Frontal cortex (tissue), 4 donors: Measurements from ENCODE around the gene RNF214. TPM values are rescaled to one million over a fixed set of nuclear protein-coding genes. Genes with fewer than 3 reads are reported as not detected.
"Not testable (repeated sequence)": the region's sequence is repeated elsewhere in the genome, so short reads cannot be mapped to it uniquely, and the experiment has no call there.

Experiments
- DNase-seq, 2 donors: peaks; one replicate each; pipeline ENCODE4 v3.0.0; 2012; ENCODE audit warnings: low spot score in 2 of 2
- FAIRE-seq: peaks from 2 replicates; lab custom pipeline; 2012; peaks lifted over from hg19 to GRCh38; lab: Jason Lieb, UNC
- total RNA-seq: library from RNA; depleted of rRNA; stranded (reverse); fragments of >200 nt; gene quantifications from one replicate; pipeline ENCODE4 v1.2.3, GENCODE V29; 2014
- donor health status: control.
- donor health status: control.
- donor health status: control.

Gene RNF214
- total RNA-seq, result 15.1 TPM

DNA sequence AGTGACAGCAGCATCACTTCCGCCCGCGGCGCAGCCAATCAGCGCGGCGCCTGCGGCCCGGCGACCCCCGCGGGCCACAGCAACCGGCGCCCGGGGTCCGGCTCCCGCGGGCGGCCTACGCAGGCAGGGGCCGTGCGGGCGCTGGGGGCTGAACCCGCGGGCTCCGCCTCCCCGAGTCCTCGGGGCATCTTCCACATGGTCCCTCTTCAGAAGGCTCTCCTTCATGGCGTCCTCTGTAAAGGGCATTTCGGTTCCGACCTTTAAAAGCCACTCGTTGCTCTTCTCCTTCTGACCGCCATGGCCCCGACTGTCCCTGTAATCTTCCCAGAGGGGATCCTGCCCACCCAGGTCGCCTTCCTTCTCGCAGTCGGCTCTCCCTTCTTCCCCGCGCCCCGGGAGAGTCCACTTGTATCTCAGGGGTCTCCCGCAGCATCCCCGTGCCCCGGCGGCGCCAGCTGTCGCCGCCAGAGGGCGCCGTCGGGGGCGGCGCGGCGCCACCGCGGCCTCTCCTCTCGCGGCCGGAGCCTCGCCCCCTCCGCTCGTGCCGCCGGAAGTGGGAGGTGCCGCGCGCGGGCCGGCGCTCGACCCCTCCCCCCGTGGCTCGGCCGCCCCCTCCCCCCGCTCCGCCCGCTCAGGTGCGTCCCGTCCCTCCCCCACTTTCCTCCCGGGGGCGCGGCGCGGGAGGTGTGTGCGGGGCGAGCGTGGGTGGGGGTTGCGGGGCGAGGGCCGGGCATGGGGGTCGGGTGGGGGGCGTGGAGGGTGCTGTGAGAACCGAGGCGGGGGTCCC is at the start of gene RNF214:
Gene RNF214 (plus strand): TSS at position 580 of the 787 bp plus-strand sequence. CDS start 1,602 bp downstream, outside the sequence.
- peak; percentile 98 to 99 for DNase-seq

DNA sequence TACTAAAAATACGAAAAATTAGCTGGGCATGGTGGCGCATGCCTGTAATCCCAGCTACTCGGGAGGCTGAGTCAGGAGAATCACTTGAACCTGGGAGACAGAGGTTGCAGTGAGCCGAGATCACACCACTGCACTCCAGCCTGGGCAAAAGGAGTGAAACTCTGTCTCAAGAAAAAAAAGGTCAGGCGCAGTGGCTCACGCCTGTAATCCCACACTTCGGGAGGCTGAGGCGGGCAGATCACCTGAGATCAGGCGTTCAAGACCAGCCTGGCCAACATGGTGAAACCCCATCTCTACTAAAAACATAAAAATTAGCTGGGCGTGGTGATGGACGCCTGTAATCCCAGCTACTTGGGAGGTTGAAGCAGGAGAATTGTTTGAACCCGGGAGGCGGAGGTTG is 49.3 kb upstream of the RNF214 start:
- FAIRE-seq, DNase-seq: not testable (repeated sequence)

More for the DNA sequence above, at the start of gene RNF214:
- no peak for FAIRE-seq

DNA sequence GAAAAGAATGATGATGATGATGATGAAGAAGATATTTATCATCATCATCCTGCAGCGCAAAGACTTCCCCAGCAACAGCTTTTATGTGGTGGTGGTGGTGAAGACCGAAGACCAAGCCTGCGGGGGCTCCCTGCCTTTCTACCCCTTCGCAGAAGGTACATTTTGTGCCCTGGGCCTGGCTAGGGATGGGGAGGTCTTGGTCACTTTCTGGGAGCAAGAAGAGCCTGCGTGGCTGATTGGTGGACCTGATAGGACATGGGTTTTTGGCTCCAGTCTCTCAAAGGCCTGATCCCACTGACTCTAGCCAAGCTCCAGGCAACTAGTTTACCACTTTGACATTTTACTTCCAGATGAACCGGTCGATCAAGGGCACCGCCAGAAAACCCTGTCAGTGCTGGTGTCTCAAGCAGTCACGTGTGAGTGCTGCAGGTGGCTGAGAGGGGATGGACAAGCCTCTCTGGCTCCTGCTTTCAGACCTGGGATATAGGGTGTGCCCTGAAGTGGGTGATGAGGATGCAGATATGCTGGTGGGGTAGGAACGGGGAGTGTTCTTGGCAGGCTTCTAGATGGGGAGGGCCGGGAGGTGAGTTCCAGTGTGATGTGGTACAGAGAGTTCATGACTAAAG is 48.6 kb upstream of the RNF214 start:
- peak in 1 of 2 donors; percentile 4 for DNase-seq
- no peak for FAIRE-seq

DNA sequence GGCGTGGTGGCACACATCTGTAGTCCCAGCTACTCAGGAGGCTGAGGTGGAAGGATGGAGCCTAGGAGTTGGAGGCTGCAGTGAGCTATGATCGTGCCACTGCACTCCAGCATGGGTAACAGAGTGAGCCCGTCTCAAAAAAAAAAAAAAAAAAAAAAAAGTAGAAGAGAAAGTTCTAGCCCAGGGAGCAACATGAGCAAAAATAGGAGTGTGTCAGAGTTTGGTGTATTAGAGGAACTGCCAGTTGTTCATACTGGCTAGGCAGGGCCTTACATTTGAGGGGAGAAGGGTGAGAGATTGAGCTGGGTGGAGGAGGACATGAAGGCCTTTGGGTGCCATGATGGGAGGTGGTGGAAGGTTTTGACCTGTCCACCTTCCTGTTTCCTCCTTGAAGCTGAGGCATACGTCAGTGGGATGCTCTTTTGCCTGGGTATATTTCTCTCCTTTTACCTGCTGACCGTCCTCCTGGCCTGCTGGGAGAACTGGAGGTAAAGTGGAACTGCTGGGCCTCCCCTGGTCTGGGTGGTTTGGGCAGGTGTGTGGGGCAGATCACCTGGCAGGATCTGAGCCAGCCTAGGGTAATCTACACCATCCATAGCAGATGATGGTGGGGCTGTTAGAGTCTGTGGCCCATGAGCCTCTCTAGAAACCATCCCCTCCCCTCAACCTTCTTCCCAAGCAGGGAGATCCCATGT is 46.6 kb upstream of the RNF214 start:
- DNase-seq (peak in 1 of 2 donors; percentile 10), FAIRE-seq (no peak)

DNA sequence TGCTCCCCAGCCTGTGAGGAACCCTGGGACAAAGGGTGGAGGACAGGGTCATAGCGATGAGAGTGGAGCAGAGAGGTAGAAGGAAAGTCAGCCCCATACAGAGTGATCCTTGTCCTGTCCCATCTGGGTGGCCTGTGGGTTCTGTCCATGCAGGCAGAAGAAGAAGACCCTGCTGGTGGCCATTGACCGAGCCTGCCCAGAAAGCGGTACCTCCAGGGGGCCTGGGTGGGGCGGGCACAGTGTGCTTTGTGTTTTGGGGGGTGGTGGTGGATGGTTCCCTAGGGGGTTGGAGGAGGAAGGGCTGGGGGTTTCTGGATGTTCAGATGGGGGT is 46.1 kb upstream of the RNF214 start:
- DNase-seq (peak in 1 of 2 donors; percentile 6), FAIRE-seq (no peak)

DNA sequence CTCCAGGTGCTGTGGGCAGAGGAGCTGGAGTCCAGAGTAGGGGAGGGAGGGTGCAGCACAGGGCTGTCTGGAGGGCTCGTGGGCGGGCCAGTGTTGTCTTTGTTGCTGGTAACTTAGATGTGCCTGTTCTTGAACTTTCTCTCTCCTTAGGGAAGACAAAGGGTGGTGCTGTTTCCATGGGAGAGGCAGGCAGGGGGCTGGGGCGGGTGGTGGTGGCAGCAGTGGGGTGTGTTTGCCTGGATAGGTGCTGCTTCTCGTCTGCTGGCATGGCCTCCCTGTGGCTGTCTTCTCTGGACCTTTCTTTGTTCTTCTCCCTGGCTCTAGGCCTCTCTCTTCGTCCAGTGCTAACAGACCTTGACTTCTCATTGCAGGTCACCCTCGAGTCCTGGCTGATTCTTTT is 45.5 kb upstream of the RNF214 start:
- peak in 1 of 2 donors; percentile 1 for DNase-seq
- no peak for FAIRE-seq

DNA sequence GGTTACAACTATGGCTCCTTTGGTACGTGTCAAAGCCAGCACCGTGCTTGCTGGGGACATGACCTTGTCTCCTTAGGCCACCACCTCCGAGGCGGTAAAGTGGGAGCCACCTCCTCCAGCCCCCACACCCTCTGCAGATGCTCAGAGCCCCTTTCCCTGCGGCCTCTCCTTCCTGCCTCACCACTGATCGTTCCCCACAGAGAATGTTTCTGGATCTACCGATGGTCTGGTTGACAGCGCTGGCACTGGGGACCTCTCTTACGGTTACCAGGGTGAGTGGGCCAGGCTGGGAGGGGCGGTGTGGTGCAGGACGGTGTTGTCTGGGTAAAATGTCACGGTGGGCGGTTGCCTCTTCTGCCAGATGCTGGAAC is 45.1 kb upstream of the RNF214 start:
- FAIRE-seq (no peak), DNase-seq (peak in 1 of 2 donors; percentile 2)

DNA sequence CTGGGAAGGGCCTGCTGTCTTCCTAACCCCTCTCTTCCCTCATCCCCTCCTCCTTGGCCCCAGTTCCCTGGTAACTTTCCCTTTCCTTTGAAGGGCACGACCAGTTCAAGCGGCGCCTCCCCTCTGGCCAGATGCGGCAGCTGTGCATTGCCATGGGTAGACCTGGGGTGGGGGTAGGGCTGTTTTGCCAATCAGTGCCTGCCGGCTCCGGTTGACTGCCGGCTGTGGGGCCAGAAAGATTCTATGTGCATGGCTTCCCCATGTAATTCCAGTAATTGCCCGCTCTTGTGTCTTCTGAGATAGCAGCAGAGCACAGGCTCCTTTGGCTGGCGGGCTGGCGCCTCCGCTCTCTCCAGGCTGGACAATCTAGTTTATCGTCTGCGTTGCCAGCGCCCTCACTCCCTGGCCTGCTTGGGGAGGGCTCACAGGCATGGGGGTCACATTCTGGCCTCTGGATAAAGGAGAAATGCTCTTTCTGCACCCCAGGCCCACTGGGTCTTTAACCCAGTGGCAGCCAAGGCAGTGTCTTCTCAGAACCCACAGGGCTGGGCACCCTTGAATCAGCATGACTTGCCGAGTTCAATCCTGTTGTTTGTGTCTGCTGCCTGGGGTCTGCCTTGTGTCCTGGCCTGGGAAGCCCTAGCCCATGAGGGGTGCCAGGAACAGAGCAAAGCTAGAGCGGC is 44.5 kb upstream of the RNF214 start:
- no peak for FAIRE-seq
- DNase-seq, result peak in 1 of 2 donors; percentile 5

DNA sequence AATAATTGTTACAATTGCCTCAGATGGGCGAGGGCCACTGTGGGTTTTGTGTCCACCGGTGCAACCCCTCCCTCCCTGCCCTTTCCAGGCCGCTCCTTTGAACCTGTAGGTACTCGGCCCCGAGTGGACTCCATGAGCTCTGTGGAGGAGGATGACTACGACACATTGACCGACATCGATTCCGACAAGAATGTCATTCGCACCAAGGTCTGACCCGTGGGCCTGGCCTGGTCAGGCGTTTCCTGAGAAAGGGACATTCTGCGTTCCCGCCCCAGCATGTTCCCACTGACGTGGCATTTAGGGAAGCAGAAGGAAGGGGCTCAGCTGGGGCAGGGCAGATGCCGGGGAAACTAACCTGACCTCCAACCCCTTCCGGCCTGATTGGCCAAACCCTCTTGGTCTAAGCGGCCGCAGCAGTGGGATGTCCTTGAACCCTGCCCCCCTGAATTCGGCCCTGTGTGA is 43.8 kb upstream of the RNF214 start:
- FAIRE-seq, result no peak
- DNase-seq, result no peak

DNA sequence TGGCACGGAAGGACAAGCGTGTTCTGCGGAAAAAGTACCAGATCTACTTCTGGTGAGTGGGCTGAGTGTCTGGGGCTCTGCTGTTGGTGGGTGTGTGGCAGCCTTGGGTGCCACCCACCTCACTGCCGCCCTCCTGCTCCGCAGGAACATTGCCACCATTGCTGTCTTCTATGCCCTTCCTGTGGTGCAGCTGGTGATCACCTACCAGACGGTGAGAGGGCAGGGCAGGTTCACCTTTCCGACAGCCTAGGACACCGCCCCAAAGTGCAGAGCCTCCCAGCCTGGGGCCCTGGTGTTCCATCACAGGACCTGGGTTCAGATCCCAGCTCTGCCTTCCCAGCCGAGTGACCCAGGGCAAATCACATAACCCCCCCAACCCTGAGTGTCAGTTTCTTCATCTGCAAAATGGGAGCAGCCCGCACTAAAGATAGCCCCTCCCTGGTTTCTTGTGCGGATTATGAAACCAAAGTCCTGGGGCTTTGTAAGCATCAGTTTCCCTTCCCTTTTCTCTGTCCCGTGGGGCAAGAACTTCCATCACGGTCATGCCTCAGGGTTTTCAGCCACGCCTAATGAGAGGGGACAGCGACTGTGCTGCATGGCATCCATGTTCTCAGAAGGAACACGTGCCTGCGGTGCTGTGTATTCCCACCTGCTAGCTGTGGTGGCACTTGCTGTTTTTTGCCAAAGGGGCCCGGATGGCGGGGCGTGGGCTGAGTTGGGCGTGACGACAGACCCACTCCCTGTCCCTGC is 43.1 kb upstream of the RNF214 start:
- FAIRE-seq, result no peak

DNA sequence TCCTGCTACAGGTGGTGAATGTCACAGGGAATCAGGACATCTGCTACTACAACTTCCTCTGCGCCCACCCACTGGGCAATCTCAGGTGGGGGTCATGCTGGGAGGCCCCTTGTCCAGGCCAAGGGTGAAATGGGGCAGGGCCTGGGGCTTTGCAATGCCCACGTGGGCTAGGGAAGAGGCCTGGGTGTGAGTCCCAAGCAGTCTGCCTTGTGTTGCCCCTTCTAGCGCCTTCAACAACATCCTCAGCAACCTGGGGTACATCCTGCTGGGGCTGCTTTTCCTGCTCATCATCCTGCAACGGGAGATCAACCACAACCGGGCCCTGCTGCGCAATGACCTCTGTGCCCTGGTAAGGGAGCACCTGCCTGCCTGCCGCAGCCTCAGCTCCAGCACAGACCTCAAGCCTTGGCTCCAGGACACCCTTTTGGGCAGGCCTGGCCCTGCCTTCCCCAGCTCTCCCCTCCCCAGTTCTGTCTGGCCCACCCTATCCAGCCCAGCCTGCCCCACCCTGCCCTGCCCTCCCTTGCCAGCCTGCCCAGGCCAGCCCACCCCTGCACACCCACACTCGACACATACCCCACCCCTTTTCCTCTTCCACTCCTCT is 42.4 kb upstream of the RNF214 start:
- no peak for DNase-seq
- FAIRE-seq, result no peak

More for the DNA sequence above, 43.1 kb upstream of the RNF214 start:
- DNase-seq, result no peak

DNA sequence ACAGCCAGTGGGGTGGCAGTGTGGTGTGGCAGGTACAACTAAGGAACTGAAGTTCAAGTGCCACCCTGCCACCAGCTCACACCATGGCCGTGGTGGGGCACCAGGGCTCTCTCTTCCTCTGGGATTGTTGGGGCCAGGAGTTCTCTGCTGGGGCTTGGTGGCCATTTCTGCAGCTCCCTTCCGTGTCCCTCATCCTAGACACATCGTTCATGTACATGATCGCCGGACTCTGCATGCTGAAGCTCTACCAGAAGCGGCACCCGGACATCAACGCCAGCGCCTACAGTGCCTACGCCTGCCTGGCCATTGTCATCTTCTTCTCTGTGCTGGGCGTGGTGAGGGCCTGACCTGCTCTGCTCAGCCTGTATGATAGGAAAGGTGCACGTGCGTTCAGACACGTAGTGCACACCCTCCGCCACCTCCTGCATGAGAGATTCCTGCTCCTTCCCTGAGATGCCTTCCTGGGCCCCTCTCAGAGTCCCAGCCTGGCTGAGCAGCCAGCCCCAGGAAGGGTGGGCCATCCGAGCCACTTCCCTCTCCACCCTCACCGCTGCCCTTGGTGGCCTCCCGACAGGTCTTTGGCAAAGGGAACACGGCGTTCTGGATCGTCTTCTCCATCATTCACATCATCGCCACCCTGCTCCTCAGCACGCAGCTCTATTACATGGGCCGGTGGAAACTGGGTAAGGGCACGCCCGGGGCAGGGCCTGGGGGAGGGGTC is 40.6 kb upstream of the RNF214 start:
- DNase-seq (no peak), FAIRE-seq (no peak)

DNA sequence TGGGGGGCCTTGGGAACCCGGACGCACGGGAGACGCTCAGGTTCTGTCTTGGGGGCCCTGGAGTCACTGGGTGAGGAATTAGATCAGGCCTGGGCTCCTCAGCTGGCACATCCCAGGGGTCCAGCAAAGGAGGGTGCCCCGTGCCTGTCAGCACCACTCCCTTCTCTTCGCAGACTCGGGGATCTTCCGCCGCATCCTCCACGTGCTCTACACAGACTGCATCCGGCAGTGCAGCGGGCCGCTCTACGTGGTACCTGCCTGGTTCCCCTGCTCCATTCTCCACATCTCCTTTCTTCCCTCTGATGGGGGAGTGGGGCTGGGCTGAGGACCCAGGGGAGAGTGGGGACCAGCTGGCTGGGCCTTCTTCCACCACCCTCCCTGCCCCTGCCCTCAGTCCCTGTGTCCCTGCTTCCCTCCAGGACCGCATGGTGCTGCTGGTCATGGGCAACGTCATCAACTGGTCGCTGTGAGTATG is 40.0 kb upstream of the RNF214 start:
- FAIRE-seq (no peak), DNase-seq (no peak)

DNA sequence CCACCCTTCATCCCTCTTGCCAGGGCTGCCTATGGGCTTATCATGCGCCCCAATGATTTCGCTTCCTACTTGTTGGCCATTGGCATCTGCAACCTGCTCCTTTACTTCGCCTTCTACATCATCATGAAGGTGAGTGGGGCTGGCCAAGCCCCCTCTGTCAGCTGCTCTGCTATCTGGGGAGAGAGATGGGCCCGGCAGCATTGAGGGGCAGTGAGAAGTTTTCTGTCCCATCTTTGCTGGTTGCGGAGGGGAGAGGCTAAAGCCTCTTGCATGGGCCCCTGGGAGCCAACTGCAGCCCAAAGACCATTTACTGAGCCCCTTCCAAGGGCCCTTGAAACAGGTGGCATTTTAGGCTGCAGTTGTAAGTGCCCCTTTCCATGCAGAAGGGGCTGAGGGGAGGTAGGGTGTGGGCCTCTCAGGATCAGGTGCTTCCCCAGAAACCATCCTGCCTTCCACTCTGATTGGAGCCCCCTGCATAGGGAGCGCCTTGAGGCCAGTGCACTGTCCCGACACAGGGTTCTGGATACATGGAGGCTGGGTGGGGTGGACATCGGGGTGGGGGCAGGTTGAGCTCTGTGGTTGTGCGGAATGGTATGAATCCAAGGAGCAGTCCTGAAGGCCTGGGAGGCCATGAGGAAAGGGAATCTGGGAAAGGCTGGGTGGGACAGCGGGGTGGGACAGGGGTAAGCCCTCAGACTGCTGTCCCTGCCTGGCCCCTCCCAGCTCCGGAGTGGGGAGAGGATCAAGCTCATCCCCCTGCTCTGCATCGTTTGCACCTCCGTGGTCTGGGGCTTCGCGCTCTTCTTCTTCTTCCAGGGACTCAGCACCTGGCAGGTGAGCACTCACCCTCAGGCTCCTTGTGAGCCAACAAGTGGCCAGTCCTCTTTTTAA is 39.1 kb upstream of the RNF214 start:
- no peak for DNase-seq
- FAIRE-seq, result no peak

DNA sequence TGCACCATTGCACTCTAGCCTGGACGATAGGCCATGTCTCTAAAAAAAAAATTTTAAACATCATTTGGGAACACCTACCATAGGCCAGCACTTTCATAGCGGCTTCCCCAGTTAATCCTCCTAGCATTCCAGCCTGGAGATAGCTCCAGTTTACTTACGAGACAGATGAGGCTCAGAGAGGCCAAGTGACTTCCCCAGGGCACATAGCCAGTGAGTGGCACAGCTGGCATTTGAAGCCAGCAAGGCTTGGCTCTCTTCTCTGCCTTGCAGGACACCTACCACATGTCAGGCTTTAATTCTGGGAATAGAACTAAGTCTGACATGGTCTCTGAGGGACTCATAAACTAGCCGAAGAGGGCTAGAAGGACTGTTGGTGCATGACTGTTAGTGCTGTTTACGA is 38.2 kb upstream of the RNF214 start:
- FAIRE-seq, result no peak
- DNase-seq, result no peak

DNA sequence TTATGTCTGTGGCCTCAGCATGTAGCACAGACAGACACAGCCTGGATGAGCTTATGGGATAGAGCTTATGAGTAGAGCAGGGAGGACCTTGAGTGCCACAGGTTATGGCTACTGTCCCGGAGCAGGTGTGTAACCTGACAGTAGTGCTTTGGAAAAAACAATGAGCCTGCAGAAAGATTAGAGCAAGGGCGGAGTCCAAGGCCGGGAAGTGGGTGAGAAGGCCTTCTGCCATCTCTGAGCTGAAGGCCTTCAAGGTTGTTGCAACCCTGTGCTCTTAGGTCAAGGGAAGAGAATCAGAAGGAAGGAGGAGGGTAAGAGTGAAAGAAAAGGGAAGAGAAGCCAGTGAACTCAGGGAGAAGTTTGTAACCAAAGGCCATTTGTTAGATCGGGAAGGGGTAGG is 37.2 kb upstream of the RNF214 start:
- DNase-seq, result no peak
- FAIRE-seq, result no peak

DNA sequence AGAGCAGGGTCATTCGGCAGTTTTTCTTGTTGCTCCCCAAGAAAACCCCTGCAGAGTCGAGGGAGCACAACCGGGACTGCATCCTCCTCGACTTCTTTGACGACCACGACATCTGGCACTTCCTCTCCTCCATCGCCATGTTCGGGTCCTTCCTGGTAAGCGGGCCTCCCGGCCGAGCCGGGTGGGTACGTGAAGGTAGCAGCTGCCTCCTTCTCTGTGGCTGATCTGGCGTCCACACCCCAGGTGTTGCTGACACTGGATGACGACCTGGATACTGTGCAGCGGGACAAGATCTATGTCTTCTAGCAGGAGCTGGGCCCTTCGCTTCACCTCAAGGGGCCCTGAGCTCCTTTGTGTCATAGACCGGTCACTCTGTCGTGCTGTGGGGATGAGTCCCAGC is 36.7 kb upstream of the RNF214 start:
- FAIRE-seq (no peak), DNase-seq (no peak)
